GM12878 (cell line): ENCODE data around the gene ADGRE1.

Source experiments
- ESRRA ChIP-seq: IDR thresholded peaks from 2 replicates; pipeline ENCODE4 v1.6.1; 2012; ENCODE audit warnings: mild to moderate bottlenecking, low read length, improper control_type of control experiment
- NFYB ChIP-seq: IDR thresholded peaks from 2 replicates; pipeline ENCODE4 v1.6.1; 2011; ENCODE audit warnings: low read depth, mild to moderate bottlenecking, low read length, improper control_type of control experiment, moderate library complexity; ENCODE audit not compliant: insufficient read depth
- YBX1 ChIP-seq: fragments of 450-650 bp; IDR thresholded peaks from 2 replicates; pipeline ENCODE4 v1.6.1; 2016; ENCODE audit warnings: antibody characterized with exemption
- TF ChIP-seq, protein P1 (sequence below), 3 experiments: IDR thresholded peaks in 2 of 3; conservative IDR thresholded peaks in 1 of 3; 2 replicates each; pipeline ENCODE4 v1.5.1; 2011; ENCODE audit warnings: low read depth in 3 of 3, low read length in 3 of 3, mild to moderate bottlenecking in 3 of 3, control low read depth in 2 of 3, moderate library complexity in 2 of 3, inconsistent platforms in 1 of 3, mixed read lengths in 1 of 3; ENCODE audit not compliant: control insufficient read depth in 2 of 3, insufficient read depth in 1 of 3; ENCODE audit errors: extremely low read depth in 1 of 3
- TF ChIP-seq, protein P2 (sequence below): IDR thresholded peaks from 2 replicates; pipeline ENCODE4 v1.6.1; 2011; ENCODE audit warnings: low read depth, mild to moderate bottlenecking, low read length, moderate library complexity, borderline replicate concordance; ENCODE audit errors: extremely low read depth

DNA sequence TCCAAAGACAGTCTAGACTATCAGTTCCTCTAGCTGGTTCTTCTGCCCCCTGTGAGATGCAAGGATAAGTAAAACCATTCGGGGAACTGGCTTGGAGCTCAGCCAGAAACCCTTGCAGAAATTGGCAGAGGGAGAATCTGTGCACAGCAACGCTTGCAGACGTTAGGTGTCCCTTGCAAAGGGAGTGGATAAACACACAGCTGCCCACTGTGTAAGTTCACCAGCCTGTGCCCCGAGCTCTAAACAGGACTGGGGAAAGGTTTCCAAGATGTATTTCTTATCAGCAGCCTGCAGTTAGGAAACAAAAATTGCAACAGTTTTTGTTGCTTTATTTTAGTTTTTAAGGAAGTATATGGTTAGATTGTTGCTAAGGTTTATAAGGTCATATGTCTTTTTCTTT, 19.0 kb upstream of the ADGRE1 start:
- TF ChIP-seq NFYB (no peak), ESRRA (no peak), YBX1 (no peak)
- TF ChIP-seq, protein P1, sequence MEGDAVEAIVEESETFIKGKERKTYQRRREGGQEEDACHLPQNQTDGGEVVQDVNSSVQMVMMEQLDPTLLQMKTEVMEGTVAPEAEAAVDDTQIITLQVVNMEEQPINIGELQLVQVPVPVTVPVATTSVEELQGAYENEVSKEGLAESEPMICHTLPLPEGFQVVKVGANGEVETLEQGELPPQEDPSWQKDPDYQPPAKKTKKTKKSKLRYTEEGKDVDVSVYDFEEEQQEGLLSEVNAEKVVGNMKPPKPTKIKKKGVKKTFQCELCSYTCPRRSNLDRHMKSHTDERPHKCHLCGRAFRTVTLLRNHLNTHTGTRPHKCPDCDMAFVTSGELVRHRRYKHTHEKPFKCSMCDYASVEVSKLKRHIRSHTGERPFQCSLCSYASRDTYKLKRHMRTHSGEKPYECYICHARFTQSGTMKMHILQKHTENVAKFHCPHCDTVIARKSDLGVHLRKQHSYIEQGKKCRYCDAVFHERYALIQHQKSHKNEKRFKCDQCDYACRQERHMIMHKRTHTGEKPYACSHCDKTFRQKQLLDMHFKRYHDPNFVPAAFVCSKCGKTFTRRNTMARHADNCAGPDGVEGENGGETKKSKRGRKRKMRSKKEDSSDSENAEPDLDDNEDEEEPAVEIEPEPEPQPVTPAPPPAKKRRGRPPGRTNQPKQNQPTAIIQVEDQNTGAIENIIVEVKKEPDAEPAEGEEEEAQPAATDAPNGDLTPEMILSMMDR (IDR thresholded peaks at IDR 0.05 in 2 of 3, conservative IDR thresholded peaks at IDR 0.05 in 1 of 3; ENCODE audit: control insufficient read depth in 2 of 3, extremely low read depth in 1 of 3, insufficient read depth in 1 of 3, low read depth in 3 of 3, low read length in 3 of 3) = no peak
- TF ChIP-seq, protein P2, sequence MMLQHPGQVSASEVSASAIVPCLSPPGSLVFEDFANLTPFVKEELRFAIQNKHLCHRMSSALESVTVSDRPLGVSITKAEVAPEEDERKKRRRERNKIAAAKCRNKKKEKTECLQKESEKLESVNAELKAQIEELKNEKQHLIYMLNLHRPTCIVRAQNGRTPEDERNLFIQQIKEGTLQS = no peak
